GM18867 (cell line): ENCODE measurements around the gene ANO2.

Experiments
- ATAC-seq: cut with Tn5 transposase; IDR thresholded peaks from one replicate; pipeline ENCODE4 v1.9.1; 2021; ENCODE audit warnings: mild to moderate bottlenecking, moderate library complexity; ENCODE audit not compliant: unreplicated experiment

ANO2 gene

DNA sequence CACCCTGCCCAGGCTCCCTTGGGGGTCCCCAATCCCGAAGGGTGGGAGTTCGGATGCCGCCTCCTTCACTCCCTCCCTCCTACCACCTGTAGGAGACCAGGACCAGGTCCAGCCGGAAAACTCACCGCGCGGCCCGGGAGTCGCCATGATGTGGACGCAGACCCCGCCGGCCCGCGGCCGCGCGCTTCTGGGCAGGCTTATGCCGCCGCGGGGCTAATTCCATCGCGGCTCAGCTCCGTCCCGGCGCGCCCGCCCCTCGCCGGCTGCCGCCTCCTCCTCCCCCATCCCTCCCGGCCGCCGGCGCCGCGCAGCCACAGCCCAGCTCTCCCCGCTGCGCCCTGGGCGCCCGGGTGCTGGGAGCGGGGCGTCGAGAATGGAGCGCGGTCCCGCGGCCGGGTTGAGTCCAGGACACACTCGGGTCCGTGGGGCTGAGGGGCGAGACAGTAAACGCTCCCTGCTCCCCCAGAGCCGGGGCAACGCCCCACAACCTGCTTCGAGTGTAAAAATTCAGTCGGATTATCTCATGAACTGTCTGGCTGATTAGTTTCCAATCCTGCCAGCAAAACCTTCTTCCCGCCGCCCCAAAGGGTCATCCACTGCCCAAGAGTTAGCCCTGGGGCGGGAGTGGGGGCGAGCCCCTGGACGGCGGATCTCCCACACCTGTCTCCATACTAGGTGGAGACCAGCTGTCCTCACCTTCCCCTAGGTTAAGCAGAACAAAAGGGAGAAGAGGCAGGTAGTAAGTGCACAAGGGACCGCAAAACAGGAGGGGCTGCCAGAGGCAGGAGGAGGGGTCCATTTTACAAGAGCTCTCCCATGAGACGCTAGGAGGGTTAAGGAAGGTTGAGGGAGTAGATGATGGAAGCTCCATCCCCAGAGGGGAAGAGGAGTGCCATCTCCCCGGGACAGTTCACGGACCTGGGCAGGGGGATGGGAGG lies at the start of gene ANO2:
TSS of gene ANO2 (minus strand) at position 189 of the 938 bp plus-strand sequence. CDS start at position 147, 42 bp downstream.
- no peak for ATAC-seq

DNA sequence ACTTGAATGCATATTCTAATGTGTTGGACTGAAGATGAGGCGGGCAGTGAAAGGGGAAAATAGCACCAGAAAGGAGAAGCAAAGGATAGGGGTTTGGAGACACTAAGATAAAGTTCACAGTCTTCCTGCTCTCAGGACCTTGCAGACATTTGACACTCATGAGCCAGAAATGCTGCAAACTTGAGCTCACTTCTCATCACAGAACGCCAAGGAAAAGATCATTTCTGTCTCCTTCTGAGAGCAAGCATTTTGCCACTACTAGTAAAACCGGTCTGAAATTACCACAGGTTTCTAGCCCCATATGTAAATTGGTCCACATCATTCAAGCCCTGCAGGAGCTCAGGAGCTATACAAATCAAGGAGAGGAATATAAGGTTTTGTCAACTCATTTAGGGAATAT lies 44.6 kb upstream of the ANO2 start:
- no peak for ATAC-seq

GRCh38 chr12:5988659-5989116 lies 43.6 kb upstream of the ANO2 start:
- peak; percentile 77 for ATAC-seq

DNA sequence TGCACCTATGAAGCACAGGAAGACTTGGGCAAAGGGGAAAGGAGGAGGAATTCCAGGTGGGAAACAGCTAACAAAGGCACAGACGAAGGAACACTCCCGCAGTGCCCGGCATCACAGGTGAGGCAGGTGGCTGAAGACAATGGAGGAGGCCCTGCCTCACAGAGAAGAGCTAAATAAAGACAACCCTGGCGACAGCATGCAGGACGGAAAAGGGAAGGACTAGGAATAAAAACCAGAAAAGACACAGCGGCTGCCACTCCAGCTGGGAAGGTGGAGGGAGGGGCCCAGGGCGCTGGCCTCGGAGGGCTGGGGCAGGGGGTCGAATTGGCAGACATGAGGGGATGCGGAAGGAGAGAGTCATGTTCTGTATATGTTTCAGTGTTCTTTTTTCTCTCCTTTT lies 43.0 kb upstream of the ANO2 start:
- ATAC-seq: no peak

DNA sequence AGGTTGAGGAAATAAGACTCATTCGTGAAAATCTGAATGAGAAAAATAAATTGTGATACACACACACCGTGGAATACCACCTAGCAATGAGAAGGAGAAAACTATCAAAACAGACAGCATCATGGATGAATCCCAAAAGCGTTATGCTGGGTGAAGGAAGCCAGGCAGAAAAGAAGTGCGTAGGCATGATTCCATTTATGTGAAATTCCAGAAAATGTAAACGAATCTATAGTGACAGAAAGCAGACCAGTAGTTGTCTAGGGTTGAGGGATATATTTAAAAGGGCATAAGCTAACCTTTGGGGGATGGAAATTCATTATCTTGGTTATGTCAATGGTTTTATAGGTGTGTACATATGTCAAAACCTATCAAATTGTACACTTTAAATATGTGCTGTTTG lies 42.5 kb upstream of the ANO2 start:
- no peak for ATAC-seq

- ATAC-seq: no peak
Observed at GRCh38 chr12:5985471-5985870, 40.4 kb upstream of the ANO2 start.

- no peak for ATAC-seq
Observed at GRCh38 chr12:5984873-5985272, 39.8 kb upstream of the ANO2 start.

GRCh38 chr12:5982106-5982505 lies 37.0 kb upstream of the ANO2 start:
- no peak for ATAC-seq

DNA sequence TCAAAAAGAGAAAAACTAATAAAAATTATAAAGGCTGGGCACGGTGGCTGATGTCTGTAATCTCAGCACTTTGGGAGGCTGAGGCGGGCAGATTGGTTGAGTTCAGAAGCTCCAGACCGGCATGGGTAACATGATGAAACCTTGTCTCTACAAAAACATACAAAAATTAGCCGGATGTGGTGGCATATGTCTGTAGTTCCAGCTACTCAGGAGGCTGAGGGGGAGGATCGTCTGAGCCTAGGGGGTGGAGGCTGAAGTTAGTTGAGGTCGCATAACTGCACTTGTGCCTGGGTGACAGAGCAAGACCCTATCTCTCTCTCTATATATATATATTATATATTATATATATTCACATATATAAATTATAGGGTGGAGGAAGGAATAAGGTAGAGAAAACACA lies 32.5 kb upstream of the ANO2 start:
- no peak for ATAC-seq

DNA sequence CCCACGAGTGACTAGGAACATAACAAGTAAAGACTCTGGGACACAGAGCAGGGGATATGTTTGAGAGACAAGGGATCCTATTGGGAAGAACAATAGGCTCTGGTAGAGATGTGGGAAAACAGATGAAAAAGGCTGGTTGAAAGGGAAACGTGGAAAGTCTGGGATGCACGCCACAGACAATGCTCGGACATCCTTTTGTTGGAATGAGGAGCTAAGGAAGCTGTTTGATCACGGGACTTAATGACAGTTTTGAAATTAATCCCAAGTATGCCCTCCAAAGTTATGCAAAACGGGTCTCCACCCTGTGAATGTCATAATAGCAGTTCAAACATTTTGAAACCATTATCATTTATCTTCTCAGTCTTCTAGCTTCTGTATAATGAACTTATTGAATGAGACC lies 31.7 kb upstream of the ANO2 start:
- ATAC-seq: no peak

- no peak for ATAC-seq
Observed at GRCh38 chr12:5976196-5976595, 31.1 kb upstream of the ANO2 start.

- no peak for ATAC-seq
Observed at GRCh38 chr12:5973461-5974115, 28.5 kb upstream of the ANO2 start.

DNA sequence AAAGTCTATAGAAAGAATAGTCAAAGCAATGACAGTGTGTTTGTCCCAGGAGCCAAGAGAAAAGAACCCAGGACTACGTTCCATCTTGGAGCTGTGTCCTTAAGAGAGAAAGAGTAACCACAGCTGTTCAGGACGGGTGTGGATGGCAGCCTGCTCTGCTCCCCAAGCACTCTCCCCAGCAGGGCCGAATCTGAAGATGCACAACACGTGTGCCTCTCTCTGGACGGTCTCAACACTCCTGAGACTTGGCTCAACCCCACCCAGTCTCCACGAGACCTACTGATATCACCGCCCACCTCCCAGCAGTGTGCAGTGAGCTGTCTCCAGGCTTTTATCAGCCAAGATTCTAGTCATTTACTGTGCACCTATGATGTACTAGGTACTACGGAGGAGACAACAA lies 27.3 kb upstream of the ANO2 start:
- ATAC-seq: no peak

DNA sequence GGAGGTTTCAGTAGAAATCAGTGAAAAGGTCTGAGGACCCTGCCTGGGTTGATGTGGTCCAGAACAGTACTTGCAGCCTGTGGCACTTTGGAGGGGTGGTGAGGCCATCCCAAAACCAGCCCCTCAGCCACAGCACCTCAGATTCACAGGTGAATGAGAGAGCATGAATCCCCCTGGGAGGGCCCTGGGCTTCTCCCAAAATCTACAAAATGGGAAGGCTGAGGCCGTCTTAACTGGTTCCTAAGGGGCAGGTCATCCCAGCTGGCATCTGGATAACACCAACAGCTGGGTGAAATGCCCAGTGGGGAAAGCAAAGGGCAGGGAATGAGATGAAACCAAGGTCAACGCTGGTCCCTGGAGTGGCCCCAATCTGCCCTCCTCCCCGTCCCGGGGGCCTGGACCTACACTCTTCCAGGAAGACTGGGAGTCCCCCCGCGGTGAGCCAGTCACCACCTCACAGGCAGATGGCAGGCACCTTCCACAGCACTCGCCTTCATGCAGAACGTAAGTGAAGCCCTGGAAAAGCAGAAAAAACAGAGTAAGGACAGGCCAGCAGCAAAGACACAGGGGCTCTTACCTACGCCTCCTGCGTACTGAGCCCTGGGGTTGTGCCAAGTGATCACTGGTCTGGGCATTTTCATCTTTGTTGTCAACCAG lies 26.3 kb upstream of the ANO2 start:
- no peak for ATAC-seq

DNA sequence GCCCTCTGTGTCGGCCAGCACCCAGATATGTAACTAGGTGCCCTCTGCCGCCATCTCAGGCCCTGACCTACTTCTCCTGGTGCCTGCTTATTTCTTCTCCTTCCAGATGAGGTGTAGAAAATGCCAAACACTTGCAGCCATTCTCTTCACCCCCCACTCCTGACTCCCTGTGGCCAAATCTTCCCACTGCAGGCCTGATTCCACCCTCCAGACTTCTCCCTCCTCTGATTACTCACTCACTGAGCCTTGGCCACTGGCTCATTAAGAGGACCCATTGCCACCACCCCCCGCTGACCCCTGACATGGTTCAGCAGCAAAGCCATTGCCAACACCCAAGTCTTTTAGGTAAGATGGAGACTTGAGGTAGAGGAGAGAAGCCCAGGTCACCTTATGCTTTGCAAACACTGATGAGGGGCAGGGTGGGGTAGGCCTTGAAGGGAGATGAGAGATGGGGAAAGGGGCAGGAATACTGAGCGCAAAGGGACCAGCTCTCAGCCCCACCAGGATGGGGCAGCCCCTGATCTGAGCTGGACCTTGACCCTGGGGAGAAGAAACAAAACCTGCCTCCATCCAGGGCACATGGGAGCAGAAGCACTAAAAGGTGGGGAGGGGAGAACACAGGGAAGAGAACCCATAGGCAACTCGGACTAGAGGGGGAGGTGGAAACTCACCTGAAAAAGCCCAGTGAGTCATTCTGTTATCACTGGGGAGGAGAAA lies 25.1 kb upstream of the ANO2 start:
- ATAC-seq: no peak

DNA sequence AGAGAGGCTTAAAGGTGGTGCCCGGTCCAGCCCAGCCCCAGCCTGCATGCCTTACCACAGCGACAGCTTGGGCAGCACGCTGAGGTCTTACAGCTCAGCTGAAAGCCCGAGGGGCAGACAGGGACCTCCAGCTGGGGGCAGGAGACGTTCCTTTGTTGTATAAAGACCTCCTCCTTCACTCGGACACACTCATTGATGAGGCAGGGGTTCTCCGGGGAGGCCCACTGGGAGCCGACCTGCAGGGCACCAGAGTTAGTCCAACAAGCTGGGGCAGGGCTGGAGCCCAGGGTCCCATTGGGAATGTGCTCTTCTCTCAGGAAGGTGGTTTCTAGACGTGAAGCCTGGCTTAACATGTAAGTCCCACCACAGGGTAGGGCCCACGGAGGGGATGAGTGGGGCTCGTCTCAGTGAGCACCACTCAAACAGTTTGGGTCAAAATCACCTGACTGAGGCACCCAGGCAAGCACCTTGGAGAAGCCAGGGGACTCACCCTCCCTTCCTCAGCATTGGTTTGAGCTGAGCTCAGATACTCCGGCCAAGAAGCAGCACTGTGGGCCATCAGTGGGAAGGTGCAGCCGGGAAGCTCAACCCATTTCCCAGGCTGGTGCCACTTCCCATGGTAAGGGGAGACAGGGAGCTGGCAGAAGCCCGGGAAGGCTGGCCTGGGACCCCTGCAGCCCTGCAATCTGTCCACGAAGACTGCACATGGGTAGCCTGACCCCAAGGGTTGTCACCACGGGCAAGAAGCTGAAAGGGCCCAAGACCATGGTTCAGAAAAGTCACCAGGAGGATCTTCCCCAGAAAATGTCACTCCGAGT lies 24.3 kb upstream of the ANO2 start:
- ATAC-seq: no peak

GRCh38 chr12:5967645-5968415 lies 22.8 kb upstream of the ANO2 start:
- no peak for ATAC-seq

DNA sequence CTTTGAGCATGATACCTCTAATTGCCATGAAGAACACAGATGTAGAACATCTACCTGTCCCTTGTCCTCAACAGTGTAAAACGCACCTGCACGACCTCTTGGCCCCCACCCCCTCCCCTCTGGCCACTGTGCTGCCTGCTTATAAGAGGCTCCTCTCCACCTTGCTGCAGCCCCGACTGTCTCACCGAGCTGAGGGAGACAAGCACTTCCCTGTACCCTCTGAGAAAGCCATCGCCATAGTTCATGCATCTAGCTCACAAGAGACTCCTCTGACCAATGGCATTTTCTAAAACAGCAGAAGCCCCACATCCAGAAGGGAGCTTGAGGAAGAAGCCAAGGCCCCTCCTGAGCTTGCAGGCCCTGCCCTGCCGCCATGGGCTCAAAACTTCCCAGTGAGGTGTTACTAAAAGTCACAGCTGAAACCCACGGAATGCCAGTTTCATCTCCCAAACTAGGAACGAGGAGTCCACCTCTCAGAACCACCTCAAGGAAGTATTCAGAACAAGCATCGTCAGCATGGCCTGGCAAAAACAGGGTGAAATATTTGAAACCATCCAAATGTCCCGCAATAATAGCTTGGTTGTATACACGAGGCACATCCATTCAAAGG lies 21.5 kb upstream of the ANO2 start:
- ATAC-seq: no peak

- ATAC-seq: no peak
Observed at GRCh38 chr12:5965950-5966383, 20.9 kb upstream of the ANO2 start.
